ENCODE results near the gene OCIAD2. TPM values are rescaled to one million over a fixed set of nuclear protein-coding genes. Genes with fewer than 3 reads are reported as not detected.

Gene OCIAD2
- total and polyA plus RNA-seq, 8 donors = 15.5 to 52.4 (median 19.2) TPM

GRCh38 chr4:48939785-48940184, 33.2 kb upstream of the OCIAD2 start:
- ATAC-seq (peak in 2 of 4 donors; percentile 48 to 56), FAIRE-seq (no peak), DNase-seq (peak in 1 of 6 donors; percentile 12)
- no peak for TF ChIP-seq CTCF (IDR thresholded peaks at IDR 0.05)
- no peaks in the 10 kb centered on the region for H3K4me1 ChIP-seq
- intact Hi-C loops (cut with DNase I) = no loop called here
- H3K27me3 ChIP-seq = no peaks in the 10 kb centered on the region
- no peak overlapping the region for H3K27ac ChIP-seq
- H3K4me3 ChIP-seq = no peak overlapping the region
- no peaks in the 10 kb centered on the region for H3K36me3 ChIP-seq
- no peaks in the 10 kb centered on the region for H3K9me3 ChIP-seq

GRCh38 chr4:48938831-48939230, 32.3 kb upstream of the OCIAD2 start:
- FAIRE-seq = no peak
- Histone ChIP-seq H3K27ac (no peak overlapping the region), H3K4me1 (no peaks in the 10 kb centered on the region), H3K9me3 (no peaks in the 10 kb centered on the region), H3K27me3 (no peaks in the 10 kb centered on the region), H3K36me3 (no peaks in the 10 kb centered on the region), H3K4me3 (no peak overlapping the region)
- TF ChIP-seq CTCF (IDR thresholded peaks at IDR 0.05) = no peak
- DNase-seq = no peak
- ATAC-seq = no peak
- 76 to 79% methylated on average over 3 of the region's 3 CpGs for WGBS, 2 donors
- intact Hi-C loops (cut with DNase I) = no loop called here

- H3K36me3 ChIP-seq = no peaks in the 10 kb centered on the region
- H3K27me3 ChIP-seq = no peaks in the 10 kb centered on the region
- H3K4me3 ChIP-seq = no peak overlapping the region
- H3K27ac ChIP-seq = no peak overlapping the region
- ATAC-seq (no peak), FAIRE-seq (no peak), DNase-seq (no peak)
- no peak for TF ChIP-seq CTCF (IDR thresholded peaks at IDR 0.05)
- H3K9me3 ChIP-seq = no peaks in the 10 kb centered on the region
- H3K4me1 ChIP-seq = no peaks in the 10 kb centered on the region
- intact Hi-C loops (cut with DNase I) = no loop called here
- WGBS, 2 donors = 62 to 76% methylated on average over 2 of the region's 2 CpGs
Observed at GRCh38 chr4:48937033-48937432, 30.5 kb upstream of the OCIAD2 start.

DNA sequence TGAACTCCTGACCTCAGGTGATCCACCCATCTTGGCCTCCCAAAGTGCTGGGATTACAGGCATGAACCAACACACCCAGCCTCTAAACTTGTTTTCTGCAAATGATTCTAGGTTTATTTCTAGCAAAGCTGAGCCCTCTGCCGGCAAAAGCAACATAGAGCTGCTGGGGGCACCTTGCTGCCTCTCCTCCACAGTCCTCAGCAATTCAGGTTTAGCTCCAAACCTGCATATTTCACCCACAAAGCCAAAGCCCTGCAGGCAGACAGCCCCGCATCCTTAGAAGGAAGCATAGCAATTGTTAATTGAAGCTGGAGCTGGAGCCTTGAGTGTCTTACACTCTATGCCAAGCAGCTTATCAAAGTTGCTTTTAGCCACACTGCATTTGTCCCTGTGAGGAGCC, 24.9 kb upstream of the OCIAD2 start:
- intact Hi-C loops (cut with DNase I) = no loop called here
- H3K27me3 ChIP-seq = no peaks in the 10 kb centered on the region
- H3K9me3 ChIP-seq = no peaks in the 10 kb centered on the region
- DNase-seq (no peak), FAIRE-seq (no peak), ATAC-seq (no peak)
- no peak overlapping the region for H3K27ac ChIP-seq
- no peak overlapping the region for H3K4me3 ChIP-seq
- H3K4me1 ChIP-seq = no peaks in the 10 kb centered on the region
- TF ChIP-seq CTCF (IDR thresholded peaks at IDR 0.05) = no peak
- H3K36me3 ChIP-seq = no peaks in the 10 kb centered on the region
- 89 to 91% methylated on average over 2 of the region's 2 CpGs for WGBS, 2 donors

DNA sequence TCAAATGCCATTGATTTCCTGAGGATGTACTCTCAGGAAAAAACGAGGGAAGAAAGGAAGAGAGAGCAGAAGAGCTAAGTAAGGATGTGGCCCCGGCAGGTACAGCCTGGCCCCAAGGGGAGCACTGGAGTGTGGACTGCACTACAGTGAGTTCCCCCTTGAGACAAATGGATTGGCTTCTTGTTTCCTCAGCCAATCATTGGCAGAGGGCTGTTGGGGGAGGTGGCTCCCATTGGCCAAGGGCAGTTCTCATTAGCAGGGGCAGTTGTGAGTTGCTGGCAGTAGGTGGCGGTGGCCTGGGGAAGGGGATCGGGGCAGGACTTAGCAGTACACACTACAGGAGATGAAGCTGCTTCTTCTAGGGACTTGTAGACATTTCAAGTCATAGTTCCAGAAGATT, 24.1 kb upstream of the OCIAD2 start:
- no peaks in the 10 kb centered on the region for H3K36me3 ChIP-seq
- TF ChIP-seq CTCF (IDR thresholded peaks at IDR 0.05) = no peak
- H3K27me3 ChIP-seq = no peaks in the 10 kb centered on the region
- 82 to 90% methylated on average over 4 of the region's 4 CpGs for WGBS, 2 donors
- H3K27ac ChIP-seq = no peak overlapping the region
- intact Hi-C loops (cut with DNase I) = no loop called here
- no peaks in the 10 kb centered on the region for H3K4me1 ChIP-seq
- no peak for ATAC-seq
- FAIRE-seq = no peak
- H3K9me3 ChIP-seq = no peaks in the 10 kb centered on the region
- H3K4me3 ChIP-seq = no peak overlapping the region
- DNase-seq = no peak
